PFSK-1 (cell line): ENCODE results near the gene PCSK1N.

Experiments
- POLR2AphosphoS5 ChIP-seq: IDR thresholded peaks from 2 replicates; pipeline ENCODE4 v1.6.1; 2012; ENCODE audit warnings: low read depth, mild to moderate bottlenecking, control low read depth, low read length, moderate library complexity
- SIN3A ChIP-seq: IDR thresholded peaks from 2 replicates; pipeline ENCODE4 v1.6.1; 2012; ENCODE audit warnings: mild to moderate bottlenecking, low read length, moderate library complexity, borderline replicate concordance; ENCODE audit not compliant: insufficient read depth
- TAF1 ChIP-seq: IDR thresholded peaks from 2 replicates; pipeline ENCODE4 v1.6.1; 2012; ENCODE audit warnings: low read length, control low read depth, borderline replicate concordance; ENCODE audit not compliant: insufficient read depth

GRCh38 chrX:48835524-48836329, at the start of gene PCSK1N:
- TF ChIP-seq TAF1 (no peak), POLR2AphosphoS5 (no peak), SIN3A (no peak)
